Measurements from ENCODE around the gene FRMD3.

FRMD3 gene

DNA sequence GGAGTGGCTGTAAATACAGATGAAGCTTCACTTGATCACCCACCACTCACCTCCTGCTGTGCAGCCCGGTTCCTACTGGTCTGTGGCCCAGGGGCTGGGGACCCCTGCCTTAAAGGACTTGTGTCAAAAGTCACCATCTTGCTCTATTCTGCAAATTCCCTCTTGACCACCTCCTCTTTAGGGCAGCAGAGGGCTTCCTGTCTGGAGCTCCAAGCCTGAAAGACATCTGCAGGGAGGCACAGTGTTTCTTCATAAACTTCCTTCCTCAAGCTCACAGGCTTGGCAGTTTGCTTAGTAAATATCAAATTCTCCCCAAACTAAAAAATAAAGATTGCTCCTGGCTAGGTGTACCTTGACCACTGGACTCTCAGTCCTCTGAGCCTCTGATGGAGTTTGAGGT, 104.4 kb downstream of the FRMD3 start:
- no peak for DNase-seq (ENCODE audit: low read depth, low spot score)

DNA sequence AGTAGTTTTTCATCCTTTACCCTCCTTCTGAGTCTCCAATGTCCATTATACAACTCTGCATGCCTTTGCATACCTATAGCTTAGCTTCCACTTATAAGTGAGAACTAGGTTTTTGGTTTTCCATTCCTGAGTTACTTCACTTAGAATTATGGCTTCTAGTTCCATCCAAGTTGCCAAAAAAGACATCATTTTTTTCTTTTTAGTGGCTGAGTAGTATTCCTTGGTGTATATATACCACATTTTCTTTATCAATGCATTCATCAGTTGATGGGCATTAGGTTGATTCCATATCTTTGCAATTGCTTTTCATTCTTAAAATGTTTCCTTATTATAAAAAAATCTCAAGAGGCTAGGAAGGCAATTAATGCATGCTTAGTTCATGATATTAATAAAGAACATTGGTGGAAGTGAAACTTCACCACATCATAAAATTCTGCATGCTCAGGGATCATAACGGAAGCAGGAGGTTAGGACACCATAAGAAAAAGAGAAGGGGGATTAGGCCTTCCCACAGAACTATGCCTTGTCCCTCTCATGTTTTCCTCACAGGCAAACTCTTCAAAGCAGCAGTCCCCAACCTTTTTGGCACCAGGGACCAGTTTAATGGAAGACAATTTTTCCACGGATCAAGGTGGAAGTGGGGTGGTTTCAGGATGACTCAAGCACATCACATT, 105.2 kb downstream of the FRMD3 start:
- no peak for DNase-seq (ENCODE audit: low read depth, low spot score)

DNA sequence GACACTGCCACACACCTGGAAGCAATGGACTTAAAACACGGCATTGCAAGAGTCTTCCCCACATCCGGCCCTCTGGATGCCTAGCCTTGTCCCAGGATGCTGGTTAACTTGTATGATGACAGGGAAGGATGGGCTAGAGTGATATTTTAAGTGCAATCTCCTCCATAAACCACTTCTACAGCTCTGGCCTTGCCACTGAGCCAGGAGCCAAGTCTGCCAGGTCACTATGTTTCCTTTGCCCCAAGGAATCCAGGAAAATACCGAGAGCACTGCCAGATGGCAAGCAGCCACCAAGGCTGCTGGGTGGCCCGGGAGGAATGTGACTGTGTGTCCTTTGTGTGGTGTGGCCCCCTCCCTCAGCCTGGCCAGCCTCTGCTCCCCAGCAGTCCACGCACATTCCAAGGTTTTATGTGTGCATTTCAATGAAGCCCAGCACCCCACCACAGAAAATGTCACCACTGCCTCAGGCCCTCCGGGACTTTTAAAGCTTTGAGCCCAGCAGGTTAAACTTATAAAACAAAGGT, 106.0 kb downstream of the FRMD3 start:
- DNase-seq (ENCODE audit: low read depth, low spot score) = no peak

DNA sequence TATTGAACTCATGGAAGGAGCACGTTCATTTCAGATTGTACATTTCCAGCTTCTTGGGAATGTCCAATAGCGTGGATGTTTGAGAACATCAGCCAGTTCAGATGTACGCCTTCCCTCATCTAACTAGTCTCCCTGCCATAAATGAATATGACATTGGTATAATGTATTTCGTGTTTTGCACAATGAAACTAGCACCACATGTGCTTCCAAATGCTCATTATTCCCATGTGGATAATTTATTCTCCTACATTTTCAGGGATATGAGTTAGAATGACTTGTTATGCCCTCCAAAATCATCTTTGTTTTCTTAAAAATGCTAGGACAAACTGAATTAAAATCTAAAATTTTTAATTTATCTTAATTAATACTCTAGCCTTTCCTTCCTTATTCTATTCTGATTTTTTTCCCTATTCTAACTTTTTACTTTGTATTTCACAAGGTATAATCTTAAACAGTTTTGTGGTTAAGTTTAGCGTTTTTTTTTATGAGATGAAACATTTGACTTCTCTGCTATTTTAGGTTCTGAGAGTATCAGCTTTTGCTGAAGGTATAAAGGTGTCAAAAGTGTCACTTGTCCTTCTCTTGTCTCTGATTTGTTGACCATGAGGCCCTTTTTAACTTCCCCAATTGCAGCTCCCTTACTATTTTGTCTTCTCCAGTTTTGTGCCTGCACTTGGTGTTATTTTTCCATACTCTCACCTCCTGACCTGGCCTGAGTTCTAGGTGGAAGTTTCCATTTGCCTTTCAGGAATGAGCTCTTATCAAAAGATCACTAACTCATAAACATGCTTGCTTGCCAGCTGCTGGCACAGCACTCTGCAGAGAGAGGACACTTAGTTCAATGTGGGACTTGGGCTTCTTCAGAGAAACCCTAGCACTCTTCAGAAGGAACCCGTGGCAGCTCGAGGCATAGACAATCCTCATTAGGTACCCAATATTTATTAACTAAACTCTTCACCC, 106.8 kb downstream of the FRMD3 start:
- DNase-seq (ENCODE audit: low read depth, low spot score) = no peak

DNA sequence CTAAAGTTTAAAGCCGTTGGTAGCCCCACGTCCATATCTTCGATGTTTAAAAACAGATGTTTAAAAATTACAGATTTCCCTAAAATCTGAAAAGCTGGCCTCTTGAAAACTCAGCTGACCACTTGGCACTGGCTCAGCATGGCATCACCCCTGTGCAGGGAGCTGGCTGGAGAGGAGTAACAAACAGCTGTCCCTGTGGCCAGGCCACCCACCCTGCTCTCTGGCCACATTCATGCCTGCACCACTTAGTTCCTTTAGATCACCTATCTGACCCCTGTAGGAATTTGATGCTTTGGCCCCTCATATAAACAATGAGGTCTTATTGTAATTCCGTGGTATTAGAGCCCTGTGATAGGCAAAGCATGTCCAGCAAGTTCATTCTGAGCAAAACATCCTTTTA, 107.5 kb downstream of the FRMD3 start:
- no peak for DNase-seq (ENCODE audit: low read depth, low spot score)

DNA sequence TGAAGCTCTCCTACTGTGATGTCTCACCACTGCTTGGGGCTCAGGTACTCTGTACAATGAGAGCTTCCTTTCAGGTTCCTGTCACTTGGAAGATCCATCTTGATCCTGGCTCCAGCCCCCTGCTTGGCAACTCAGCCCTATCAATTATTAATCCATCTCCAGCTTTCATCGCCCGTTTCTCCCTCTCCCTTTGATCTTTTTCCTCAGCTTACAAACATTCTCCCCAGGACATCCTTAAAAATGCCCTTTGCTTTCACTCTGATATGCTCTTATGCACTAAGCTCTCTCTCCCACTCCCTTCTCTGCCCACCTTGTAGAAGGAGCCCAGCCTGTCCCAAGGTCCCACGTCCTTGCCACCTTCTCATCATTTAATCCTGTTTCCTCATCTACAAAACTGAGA, 109.0 kb downstream of the FRMD3 start:
- no peak for DNase-seq (ENCODE audit: low read depth, low spot score)

DNA sequence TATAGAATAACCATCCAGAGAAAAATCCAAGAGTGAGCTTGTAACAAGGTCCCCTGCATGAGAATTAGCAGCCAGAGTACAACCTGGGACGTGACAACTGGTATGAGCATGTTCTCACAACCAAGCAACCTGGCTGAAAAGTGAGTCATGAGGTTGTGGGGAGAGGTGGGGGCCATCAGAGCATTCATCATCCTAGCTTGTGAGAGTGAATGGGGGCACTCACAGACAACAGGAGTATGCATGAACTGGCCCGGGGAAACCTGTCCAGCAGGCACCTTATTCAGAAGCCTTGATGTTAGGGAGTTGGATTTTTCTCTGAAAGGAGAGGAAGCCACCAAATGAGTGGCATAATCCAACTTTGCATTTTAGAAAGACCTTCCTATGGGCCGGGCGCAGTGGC, 113.0 kb downstream of the FRMD3 start:
- DNase-seq (ENCODE audit: low read depth, low spot score) = no peak

DNA sequence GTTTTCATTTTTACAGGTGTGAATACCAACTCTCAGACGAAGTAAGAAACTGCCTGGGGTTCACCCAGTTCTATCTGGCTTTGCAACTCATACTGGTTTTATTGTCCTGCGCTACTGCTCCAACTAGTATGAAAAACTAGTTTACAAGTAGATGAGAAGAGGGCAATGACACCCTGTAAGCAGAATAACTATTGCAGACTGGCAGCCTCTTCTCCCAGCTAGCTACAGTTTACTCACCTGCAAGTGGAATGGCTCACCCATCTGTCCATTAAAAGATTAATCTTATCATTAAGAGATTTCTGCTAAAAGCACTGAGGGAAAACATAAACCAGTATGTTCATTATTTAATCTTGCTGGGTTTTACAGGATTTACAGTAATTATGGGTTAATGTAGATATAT, 113.4 kb downstream of the FRMD3 start:
- DNase-seq (ENCODE audit: low read depth, low spot score) = no peak

DNA sequence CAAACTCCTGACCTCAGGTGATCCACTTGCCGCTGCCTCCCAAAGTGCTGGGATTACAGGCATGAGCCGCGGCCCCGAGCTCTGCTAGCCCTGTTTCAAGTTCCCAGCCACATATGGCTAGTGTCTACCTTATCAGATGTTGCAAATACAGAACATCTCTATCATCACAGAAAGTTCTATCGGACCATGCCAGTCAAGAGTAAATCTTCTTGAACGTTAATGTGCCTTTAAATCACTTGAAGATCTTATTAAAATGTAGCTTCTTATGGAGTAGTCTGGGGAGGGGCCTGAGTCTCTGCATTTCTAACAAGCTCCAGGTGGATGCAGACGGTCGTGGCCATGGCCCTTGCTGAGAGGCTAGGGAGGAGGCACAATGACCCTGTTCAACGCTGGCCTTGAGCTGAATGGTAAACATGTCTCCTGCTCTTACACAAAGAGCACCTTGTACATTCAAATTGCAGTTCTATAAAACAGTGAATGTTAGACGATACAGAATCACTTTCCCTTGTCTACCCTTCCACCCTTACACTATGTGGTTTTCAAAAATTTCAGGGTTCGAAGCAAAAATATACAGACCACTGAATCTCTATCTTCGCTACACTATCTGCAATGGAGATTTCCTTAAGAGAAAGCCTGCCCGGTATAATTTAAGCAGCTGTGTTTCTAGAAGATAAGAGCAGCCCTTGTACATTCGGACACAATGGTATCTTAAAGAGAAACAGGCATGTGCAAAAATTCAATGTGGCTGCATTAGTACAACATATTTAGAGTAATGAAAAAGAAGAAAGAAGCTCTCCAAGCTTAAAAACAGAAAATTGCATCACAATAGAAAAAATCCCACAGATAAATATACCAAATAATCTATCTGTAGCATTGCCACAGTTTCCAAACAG, 114.1 kb downstream of the FRMD3 start:
- DNase-seq (ENCODE audit: low read depth, low spot score) = no peak

DNA sequence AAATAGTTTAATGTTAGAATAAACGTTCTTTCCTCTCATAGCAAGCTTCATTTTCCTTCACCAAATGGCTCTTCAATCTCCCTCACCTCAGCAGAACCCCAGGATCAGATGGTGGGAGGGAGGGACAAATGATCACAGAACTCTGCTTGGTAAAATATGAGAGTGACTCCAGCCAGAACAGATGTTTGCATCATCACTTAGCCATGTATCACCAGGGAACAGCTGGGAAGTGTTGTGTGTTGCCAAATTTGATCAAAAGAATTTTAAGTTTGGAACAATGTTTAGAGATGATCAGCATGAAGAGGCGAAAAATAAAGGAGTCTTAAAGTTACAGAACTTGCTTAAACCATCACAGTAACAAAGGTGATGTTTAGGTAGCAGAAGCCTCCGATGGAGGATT, 115.7 kb downstream of the FRMD3 start:
- DNase-seq (ENCODE audit: low read depth, low spot score) = no peak

DNA sequence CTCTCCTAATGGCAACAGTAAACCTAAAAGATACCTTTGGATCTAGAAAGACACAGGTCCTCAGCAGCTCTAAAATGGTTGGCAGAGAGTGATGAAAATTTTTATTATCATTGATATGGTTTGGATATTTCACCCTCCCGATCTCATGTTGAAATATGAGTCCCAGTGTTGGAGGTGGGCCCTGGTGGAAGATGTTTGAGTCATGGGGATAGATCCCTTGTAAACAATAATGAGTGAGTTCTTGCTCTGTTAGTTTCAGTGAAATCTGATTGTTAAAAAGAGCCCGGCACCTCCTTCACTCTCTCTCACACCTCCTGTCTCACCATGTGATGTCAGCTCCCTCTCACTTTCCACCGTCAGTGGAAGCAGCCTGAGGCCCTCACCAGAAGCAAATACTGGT, 117.7 kb downstream of the FRMD3 start:
- no peak for DNase-seq (ENCODE audit: low read depth, low spot score)

DNA sequence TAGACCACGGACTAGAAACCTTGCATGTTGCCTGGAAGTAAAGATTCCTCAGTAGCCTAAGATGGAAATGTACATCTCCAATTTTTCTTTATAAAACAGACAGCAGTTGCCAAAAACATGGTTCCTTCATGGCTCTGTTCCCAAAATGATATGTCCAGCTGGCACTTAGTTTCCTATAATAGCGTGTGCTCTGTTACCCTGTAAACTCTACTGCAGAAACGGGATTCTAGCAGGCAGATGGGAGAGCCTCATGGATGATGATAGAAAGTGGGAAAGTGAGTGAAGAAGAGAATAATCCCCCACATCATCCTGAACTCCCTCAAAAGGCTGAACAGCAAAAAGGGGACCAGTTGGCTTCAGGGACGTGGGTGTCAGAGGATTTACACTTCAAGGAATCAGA, 118.2 kb downstream of the FRMD3 start:
- DNase-seq (ENCODE audit: low read depth, low spot score) = no peak

DNA sequence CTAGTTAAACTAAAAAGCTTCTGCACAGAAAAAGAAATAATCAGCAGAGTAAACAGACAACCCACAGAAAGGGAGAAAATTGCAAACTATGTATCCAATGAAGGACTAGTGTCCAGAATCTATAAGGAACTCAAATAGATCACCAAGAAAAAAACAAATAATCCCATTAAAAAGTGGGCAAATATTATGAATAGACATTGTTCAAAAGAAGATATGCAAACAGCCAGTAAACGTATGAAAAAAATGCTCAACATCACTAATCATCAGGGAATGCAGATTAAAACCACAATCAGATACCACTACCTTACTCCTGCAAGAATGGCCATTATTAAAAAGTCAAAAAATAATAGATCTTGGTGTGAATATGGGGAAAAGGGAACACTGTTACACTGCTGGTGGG, 119.9 kb downstream of the FRMD3 start:
- DNase-seq (ENCODE audit: low read depth, low spot score) = no peak

DNA sequence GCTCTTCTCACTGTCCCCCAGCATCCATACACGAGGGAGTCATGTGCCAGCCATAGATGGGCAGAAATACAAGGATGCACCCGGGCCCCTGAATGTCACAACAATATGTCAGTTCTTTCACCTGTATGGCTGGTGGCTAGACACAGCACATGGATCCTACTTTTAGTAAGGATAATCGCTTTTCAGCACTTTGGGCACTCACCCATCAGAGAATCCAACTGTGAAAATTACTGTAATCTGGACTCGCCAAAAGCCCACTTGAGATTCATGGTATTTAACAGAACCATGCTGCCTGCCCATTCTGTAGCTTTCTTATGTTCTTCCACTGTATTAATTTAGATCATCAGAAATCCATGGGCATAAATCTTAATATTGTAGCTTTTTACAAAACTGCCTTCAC, 124.8 kb downstream of the FRMD3 start:
- DNase-seq (ENCODE audit: low read depth, low spot score) = no peak

DNA sequence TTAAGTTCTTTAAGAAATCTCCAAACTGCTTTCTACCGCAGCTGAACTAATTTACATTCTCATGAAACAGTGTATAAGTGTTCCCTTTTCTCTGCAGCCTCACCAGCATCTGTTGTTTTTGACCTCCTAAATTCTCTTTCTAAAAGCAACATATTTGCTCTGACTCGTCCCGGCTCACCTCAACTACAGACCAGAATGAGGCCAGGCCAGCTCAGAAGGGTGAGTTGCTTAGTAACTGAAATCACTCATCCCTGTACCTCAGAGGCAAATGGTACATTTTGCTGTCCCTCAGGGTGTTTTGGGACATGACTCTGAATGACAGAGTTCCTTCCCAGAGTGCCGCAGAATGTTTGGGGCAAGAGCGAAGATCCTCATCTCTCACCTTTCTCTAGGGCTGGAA, 127.5 kb downstream of the FRMD3 start:
- DNase-seq (ENCODE audit: low read depth, low spot score) = no peak

DNA sequence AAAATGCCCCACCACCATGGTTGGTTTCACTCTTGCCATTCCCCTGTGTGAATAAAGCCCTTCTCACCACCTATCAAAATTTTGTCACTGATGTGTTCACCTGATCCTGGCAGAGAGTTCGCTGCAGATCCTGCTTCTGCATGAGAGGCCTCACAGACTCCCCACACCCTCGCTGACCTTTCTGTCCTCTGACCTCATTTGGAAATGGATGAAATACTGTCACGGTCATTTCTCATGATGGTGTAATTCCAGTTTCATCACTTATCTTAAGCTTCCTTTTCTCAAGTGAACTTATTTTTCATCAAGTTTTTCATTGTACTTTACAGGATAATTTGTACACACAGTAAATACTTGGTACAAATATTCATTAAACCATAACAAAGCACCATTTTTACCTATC, 131.3 kb downstream of the FRMD3 start:
- no peak for DNase-seq (ENCODE audit: low read depth, low spot score)

DNA sequence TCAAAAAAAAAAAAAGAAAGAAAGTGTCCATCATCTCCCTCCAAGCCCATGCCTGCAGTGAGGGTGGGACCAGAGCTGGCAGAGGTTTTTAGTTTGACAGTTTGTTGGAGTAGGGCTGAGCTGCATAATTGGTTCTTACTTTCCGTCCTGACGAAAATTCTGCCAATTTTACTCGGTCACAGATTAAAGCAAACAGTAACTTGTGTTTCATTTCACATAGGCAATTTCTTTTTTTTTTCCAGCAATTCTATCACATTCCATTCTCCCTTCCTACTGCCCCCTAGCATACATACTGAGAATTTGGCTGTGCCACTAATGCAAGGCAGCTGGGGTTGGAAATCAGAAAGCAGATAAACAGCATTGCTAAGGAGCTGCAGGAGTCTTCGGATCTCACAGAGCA, 132.4 kb downstream of the FRMD3 start:
- no peak for DNase-seq (ENCODE audit: low read depth, low spot score)

DNA sequence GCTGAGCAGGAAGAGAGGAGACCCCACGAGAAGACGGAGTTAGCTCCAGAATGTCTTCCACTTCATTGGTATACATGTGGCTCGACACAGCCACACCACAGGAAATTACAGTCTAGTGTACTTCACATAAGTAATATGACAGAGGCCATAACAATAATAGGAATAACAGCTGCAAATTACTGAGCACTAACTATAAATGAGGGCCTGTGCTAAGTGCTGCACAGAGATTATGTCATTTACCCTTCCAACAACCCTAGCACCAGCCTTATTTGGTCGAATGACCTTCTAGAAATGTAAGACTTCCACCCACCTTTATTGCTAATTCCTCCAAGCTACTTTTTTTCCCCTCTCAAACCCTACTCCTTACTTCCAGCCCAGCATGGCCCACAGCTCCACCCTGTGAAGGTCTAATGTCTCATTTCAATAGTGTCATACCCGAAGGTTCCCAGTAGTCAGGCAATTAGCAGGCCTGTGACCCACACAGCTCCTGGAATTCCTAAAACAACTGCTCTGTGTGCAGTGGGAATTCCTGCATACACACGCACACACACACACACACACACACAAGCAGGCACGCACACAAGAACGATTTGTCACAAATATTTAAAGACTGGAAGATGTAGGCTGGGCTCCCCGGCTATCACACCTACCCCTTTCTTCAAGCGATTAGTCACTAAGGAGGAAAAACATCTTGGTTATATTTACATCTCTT, 134.5 kb downstream of the FRMD3 start:
- DNase-seq (ENCODE audit: low read depth, low spot score) = no peak

DNA sequence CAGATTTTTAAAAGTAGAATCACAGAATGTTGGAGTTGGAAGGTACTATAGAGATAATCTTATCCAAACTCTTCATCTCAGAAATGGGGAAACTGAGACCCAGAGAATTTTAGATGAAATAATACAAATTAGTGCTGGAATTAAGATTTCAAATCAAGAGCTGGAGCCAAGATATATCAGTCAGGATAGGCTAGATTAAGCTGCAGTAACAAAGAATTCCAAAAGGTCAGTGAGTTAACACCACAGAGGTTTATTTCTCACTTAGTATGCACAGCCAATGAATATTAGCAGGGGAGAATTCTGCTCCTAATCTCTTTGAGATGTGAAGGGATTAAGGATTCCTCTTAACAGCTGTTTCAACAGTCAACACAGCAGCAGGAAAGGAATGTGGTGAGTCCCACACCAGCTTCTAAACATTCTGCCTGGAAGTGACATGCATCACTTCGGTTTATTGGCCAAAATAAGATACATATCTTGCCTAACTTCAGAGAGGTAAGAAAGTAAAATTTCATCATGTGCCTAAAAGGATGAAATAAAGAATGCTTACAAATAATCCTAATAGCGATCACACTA, 136.8 kb downstream of the FRMD3 start:
- no peak for DNase-seq (ENCODE audit: low read depth, low spot score)

DNA sequence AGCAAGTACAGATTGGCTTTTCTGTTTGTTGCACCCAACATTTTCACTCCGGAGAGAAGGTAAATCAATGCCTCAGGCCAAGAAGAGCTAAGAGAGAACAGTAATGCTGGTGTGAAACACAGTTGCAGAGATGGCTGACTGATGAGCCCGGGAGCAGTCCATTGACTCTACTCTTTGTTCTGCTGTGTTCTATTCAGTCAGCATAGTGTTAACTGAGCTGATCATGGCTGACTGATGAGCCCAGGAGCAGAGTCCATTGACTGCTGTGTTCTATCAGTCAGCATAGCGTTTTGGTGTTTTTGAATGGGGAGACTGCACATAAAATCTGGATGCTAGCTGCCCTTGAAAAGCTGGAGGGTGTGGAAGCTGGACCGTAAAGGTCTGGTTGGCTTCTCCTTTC, 141.4 kb downstream of the FRMD3 start:
- no peak for DNase-seq (ENCODE audit: low read depth, low spot score)

DNA sequence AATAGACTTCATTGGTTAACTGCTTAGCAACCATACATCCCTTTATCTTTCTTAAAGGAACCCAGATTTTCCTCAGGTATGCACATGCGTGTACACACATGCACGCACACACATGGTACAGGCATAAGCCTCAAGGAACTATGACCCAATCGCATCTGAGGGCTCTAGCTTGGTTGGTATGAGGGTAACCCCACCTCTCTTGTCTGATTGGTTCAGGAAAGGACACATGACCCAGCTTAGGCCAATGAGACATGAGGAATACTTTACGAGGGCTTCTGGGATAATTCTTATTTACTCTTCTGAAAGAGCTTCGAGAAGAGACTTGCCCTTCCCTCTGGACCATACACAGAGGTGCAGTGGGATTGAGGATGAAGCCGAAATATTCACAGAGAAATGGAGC, 141.9 kb downstream of the FRMD3 start:
- no peak for DNase-seq (ENCODE audit: low read depth, low spot score)
